ENCODE results near the gene C1orf94.

The C1orf94 gene

GRCh38 chr1:34163792-34164731 lies 12.6 kb upstream of the C1orf94 start:
- CTCF ChIA-PET: interaction anchor here (1.1 to 1.4 kb wide), 5 partner anchors 10 to 531 kb away, joined by 3 to 8 read pairs (median 6); no protein-coding TSS in a partner anchor
- POLR2A ChIA-PET (ENCODE audit: low non-redundant PET): no interaction called here

GRCh38 chr1:34164771-34165391 lies 11.8 kb upstream of the C1orf94 start, which contains the start of gene CSMD2:
Gene CSMD2 (minus strand): TSS chr1:34165230. CDS start chr1:34165097, 133 bp downstream.
- CTCF ChIA-PET: interaction anchor here (0.6 to 0.8 kb wide), 3 partner anchors 97 to 707 kb away, joined by 3 to 4 read pairs (median 4); no protein-coding TSS in a partner anchor
- peak; percentile 14 for DNase-seq (ENCODE audit: low spot score)
- TF ChIP-seq CTCF (conservative IDR thresholded peaks at IDR 0.05; ENCODE audit: low read depth): no peak
- POLR2A ChIA-PET (ENCODE audit: low non-redundant PET): no interaction called here
- H3K27ac ChIP-seq: no peak within 1 kb of the TSS

More at GRCh38 chr1:34163792-34164731, 12.6 kb upstream of the C1orf94 start:
- TF ChIP-seq CTCF (conservative IDR thresholded peaks at IDR 0.05; ENCODE audit: low read depth): no peak
- no peak for DNase-seq (ENCODE audit: low spot score)
- H3K27ac ChIP-seq: no peak overlapping the region

- POLR2A ChIA-PET (ENCODE audit: low non-redundant PET): no interaction called here
- CTCF ChIA-PET: interaction anchor here (0.6 to 0.8 kb wide), 3 partner anchors 96 to 707 kb away, joined by 3 to 4 read pairs (median 4); no protein-coding TSS in a partner anchor
- no peak for TF ChIP-seq CTCF (conservative IDR thresholded peaks at IDR 0.05; ENCODE audit: low read depth)
- no peak for DNase-seq (ENCODE audit: low spot score)
- no peak overlapping the region for H3K27ac ChIP-seq
Observed at GRCh38 chr1:34165422-34165921, 11.2 kb upstream of the C1orf94 start.

DNA sequence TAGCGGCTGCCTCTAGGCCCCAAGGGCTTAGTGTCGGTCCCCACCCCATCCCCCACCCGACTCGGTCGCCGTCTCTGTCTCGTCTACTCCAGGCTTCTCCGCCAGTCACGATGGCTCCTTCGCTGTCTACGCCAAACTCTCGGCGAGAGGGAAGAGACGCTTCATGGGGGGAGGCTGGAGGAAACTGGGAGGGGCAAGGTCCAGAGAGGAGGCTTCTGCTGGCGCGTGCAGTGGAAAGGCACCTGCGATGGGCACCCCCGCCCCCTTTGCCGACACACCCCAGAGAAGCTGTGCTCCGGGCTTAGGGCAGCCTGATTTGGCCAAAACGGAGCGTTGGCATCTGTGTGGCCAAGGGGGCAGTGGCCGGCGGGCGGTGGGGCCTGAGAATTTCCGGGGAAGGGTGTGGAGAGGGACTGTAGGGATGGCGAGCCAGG lies 10.5 kb upstream of the C1orf94 start:
- no peak for DNase-seq (ENCODE audit: low spot score)

GRCh38 chr1:34166625-34167361 lies 9.9 kb upstream of the C1orf94 start:
- CTCF ChIA-PET: interaction anchor here (0.6 to 0.9 kb wide), 2 partner anchors 121 to 576 kb away, joined by 3 to 4 read pairs; no protein-coding TSS in a partner anchor
- no peak for TF ChIP-seq CTCF (conservative IDR thresholded peaks at IDR 0.05; ENCODE audit: low read depth)
- POLR2A ChIA-PET (ENCODE audit: low non-redundant PET): no interaction called here
- H3K27ac ChIP-seq: no peak overlapping the region
- no peak for DNase-seq (ENCODE audit: low spot score)

More for the DNA sequence above, 10.5 kb upstream of the C1orf94 start:
- no peak for TF ChIP-seq CTCF (conservative IDR thresholded peaks at IDR 0.05; ENCODE audit: low read depth)
- CTCF ChIA-PET: no interaction called here
- no peak overlapping the region for H3K27ac ChIP-seq
- POLR2A ChIA-PET (ENCODE audit: low non-redundant PET): no interaction called here
